Skin epidermis (tissue), 12 donors: ENCODE measurements around the gene PHETA1.
"Not testable (repeated sequence)": the region's sequence is repeated elsewhere in the genome, so short reads cannot be mapped to it uniquely, and the experiment has no call there.

Experiments used
- H3K27ac ChIP-seq, 21 experiments: fragments of 200-600 bp; sonication (generic) in 11 of 21; one replicate each; pipeline ENCODE4 v1.5.0; 2020; ENCODE audit warnings: mild to moderate bottlenecking in 3 of 21, inconsistent platforms in 2 of 21, moderate library complexity in 2 of 21
- H3K4me3 ChIP-seq, 7 experiments: fragments of 200-600 bp; sonication (generic) in 2 of 7; one replicate each; pipeline ENCODE4 v1.5.0; 2020; ENCODE audit warnings: inconsistent platforms in 2 of 7, mild to moderate bottlenecking in 2 of 7, moderate library complexity in 1 of 7

Gene PHETA1

DNA sequence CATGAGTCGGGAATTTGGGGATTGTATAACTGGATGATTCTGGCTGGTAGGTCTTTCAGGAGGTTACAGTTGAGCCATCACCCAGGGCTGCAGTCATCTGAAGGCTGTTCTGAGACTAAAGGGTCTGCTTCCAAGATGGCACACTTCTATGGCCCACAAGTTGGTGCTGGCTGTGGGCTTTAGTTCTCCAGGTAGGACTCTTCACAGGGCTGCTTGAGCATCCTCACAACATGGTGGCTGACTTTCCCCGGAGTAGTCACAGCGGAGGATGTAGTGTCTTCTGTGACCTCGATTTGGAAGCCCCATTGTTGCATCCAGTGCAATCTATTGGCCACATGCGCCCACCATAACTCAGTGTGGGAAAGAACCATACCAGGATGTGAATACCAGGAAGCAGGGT, 14.4 kb downstream of the PHETA1 start:
- Histone ChIP-seq H3K27ac (no peak overlapping the region), H3K4me3 (no peak overlapping the region)

DNA sequence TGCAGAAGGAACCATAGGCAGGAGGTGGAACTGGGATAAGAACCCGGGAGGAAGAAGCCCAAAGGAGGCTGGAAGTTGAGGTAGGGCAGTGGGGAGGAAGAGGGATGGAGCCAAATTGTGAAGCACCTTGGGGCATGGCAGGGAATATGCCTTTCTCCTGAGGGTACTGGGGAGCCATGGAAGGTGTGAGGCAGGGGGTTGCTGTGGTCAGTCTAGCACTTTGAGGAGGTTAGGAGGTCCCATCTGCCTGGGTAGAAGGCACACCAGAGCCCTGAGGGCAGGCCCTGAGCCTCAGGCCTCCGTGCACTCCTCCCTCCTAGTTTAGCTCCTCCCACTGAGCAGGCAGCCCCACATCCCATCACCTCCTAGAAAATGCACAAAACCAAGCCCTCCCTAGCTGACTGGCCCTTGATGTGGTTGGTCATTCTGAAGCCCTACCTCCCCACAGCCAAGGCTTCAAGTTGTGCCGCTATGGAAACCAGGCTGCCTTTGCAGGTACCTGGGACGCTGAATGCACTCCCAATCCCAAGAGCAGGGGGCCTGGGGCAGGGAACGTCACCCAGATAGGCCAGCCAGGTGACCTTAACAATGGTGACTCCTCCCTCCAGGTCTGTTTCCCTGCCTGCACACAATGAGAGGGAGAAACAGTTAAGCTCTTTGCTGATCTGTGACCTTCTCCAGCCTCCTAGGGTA, 15.1 kb downstream of the PHETA1 start:
- no peak overlapping the region for H3K27ac ChIP-seq
- no peak overlapping the region for H3K4me3 ChIP-seq

DNA sequence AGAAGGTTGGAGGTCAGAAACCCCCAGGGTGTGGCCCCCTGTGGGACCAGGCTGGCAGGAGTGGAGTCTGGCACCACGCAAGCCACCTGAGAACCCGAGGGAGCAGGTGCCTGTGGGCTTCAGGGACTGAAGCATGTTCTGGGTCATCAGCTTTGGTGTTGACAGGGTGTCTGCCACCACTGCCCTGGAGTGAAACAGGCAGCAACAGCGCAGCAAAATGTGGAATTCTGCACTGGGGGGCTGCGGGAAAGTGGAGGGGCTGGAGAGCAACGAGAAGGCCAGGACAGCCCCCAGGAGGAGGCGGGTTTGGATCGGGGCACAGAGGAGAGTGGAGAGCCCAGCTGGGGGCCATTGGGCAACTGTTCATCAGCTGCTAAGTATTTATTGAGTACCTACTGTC, 15.9 kb downstream of the PHETA1 start:
- Histone ChIP-seq H3K27ac (no peak overlapping the region), H3K4me3 (no peak overlapping the region)

DNA sequence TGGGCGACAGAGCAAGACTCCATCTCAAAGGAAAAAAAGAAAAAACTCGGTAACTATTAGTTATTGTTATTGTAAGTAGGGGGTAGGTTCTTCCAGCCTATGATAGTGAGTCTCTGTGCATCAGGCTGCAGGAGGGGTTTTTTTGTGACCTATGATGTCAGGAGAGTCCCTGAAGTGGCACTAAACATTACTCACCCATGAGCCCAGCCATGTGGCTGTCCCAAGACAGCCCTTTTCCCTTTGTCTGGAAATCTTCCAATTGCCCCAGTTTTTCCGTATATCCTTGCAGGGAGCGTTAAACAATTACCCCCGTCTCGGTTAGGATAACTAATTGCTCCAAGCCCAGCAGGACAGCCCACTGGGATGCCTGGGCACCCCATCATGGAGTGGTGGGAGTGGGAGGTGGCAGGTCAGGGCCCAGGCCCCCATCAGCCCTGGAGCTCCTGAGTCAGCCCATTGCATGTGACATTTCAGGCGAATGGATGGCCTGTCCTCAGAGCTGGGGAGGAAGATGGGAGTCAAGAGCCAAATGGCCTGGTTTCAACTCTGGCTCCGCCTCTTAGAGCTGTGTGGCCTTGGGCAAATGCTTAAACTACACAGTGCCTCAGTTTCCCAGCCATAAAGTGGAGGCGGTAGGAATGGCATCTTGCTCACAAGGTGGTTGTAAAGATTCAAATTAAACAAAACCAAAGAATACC, 16.4 kb downstream of the PHETA1 start:
- no peak overlapping the region for H3K4me3 ChIP-seq
- no peak overlapping the region for H3K27ac ChIP-seq

DNA sequence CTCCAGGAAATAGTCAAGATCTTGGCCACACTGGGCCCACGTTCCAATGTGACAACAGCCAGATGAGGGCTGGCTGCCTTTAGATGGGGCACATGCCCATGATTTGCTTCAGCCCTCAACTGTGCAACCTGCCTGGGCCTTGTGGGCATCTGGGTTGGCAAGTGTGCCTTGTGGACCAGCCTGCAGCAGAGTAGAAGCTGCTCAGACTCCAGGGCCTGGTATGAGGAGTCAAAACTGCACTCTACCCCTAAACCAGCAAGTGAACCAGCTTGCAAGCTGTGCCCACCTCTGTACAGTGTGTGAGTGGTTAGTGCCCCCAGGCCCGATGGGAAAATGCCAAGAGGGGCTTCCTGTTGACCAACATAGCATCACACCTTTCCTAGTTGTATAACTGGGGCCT, 17.9 kb downstream of the PHETA1 start:
- Histone ChIP-seq H3K4me3 (no peak overlapping the region), H3K27ac (no peak overlapping the region)

DNA sequence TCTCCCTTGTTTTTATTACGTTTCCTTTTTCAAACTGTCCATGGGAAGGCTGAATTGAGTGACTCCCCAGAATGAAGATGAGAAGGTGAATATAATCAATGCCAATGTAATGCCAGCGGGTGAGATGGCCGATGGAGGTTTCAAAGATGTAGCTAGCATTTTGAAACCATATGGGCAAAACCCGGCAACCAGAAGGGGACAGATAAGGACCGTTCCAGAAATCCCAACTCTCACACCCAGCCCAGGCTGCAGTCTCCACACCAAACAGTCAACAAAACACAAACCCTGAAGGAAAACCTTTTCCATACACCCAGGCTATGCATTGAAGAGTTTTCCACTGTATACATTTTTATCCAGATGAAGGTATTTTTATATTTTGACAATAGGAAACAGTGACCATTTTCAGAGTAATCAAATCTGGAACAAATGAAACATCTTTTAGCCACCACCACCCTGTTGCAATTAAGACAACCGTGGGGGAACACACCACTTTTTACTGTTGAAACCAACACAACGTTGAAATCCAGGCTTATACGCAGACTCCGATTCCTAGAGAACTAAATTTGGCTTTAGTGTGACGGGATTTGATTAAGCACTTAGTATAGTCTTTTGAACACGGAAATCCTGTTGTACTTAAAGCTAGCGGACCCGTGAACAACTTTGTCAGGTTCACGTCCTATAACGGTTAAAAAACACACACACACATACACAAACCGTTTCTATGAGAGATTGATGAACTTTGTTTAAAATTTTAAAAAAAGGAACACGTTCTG, 19.0 kb downstream of the PHETA1 start:
- Histone ChIP-seq H3K27ac (no peak overlapping the region), H3K4me3 (no peak overlapping the region)

DNA sequence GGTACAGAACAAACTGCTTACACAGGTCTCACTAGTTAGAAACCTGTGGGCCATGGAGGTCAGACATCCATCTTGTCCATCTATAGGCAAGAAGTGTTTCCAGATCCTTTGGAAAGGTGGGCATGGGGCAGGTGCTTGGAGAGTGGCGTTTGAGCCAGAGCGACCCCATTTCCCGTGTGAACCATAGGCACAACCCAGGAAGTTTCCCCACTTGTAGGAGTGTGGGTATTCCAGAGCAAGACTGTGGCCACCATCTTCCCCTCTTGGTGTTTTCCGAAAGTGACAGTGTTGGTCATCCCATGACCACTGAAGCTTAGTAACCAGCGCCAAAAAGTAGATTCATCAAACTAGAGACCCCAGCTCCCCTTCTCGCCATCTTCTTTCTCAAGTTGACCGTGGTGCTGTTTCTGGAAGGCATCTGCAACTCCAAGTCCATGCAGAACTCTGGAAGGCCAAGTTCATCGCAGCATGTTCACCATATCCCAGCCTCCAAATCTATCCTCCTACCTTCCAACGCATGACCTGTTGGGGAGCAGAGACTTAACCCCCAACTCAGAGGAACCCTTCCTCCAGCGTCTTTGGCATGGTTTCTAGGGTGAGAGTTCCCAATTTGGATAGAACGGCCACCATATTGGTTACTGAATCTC, 19.7 kb downstream of the PHETA1 start:
- Histone ChIP-seq H3K4me3 (no peak overlapping the region), H3K27ac (no peak overlapping the region)

DNA sequence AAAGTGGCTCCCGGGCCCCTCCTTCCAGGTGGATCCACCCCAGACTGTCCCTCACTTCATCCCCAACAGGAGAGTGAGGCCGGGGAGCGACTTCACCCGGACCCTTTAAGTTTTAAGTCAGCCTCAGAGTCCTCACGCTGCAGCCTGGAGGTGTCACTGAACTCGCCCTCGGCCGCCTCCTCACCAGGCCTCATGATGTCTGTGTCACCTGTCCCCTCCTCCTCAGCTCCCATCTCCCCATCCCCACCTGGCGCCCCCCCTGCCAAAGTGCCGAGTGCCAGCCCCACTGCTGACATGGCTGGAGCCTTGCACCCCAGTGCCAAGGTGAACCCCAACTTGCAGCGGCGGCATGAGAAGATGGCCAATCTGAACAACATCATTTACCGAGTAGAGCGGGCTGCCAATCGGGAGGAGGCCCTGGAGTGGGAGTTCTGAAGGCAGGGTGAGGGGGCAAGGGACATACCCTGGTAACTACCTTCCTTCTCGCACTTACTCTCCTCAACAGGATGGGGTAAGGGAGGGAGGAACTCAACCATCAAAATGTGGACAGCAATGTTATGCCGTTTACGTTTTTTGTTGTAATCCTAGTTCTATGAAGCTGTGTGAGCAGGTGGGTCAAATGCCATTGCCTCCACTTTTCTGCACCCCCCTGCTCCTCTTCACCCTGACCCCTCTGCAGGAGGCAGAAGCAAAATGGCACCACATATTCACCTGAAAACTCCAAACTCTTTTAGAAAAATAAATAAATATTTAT, 20.8 kb downstream of the PHETA1 start:
- Histone ChIP-seq H3K27ac (no peak overlapping the region), H3K4me3 (no peak overlapping the region)

DNA sequence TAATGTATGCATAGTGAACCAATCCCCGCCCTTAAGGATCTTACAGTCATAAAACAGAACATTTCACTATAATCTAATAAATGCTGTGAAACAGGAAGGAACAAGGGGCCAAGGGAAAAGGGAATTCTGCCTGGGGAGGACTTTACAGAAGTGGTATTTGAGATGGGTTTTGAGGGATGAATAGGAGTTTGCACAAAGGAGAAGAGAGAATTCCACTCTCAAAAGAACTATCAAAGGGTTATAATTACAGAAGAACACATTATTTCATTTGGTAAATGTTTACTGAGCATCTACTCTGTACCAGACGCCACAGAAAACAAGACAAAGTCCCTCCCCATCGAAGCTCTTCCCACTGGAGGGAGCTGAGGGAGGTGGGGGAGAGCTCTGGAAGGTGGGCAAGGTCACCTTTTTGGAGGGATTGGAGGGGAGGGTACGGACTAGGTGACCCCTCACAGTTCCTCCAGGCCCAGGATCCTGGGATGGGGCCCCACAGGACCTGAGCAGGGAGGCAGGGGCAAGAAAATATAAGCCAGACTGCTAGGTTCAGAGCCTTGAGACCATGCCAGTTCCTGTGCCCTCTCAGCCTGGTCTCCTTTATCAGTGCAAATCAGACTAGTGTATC, 24.5 kb downstream of the PHETA1 start:
- Histone ChIP-seq H3K4me3 (no peak overlapping the region), H3K27ac (no peak overlapping the region)

DNA sequence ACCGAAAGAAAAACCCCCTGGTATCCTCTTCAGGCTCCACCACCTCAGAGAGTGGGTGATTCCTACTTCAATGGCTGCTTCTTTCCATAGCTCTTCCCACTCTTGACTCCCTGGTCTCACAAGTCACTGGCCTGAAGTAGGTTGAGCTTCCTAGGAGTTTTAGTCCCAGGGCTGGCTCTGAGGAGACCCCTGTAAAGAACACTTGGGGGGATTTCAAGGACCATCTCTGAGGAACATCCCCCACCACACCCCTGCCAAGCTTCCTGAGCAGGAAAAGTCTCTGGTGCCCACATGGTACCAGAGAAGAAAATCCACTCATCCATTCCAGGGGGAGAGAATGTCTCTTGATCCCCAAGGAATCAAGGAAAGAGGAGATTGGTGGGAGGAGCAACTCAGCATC, 25.7 kb downstream of the PHETA1 start:
- no peak overlapping the region for H3K4me3 ChIP-seq
- H3K27ac ChIP-seq: no peak overlapping the region

DNA sequence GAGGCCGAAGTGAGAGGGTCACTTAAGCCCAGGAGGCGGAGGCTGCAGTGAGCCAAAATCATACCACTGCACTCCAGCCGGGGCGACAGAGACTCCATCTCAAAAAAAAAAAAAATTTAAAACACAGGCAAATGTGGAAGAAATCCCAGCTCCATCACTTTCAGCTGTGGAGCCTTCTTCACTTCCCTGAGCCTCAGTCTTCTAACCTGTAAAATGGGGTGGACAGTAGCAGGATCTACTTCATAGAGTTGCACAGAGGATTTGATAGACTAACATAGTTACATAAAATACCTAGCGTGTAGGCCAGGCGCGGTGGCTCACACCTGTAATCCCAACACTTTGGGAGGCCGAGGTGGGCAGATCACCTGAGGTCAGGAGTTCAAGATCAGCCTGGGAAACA, 26.5 kb downstream of the PHETA1 start:
- Histone ChIP-seq H3K27ac (no peak overlapping the region), H3K4me3 (no peak overlapping the region)

DNA sequence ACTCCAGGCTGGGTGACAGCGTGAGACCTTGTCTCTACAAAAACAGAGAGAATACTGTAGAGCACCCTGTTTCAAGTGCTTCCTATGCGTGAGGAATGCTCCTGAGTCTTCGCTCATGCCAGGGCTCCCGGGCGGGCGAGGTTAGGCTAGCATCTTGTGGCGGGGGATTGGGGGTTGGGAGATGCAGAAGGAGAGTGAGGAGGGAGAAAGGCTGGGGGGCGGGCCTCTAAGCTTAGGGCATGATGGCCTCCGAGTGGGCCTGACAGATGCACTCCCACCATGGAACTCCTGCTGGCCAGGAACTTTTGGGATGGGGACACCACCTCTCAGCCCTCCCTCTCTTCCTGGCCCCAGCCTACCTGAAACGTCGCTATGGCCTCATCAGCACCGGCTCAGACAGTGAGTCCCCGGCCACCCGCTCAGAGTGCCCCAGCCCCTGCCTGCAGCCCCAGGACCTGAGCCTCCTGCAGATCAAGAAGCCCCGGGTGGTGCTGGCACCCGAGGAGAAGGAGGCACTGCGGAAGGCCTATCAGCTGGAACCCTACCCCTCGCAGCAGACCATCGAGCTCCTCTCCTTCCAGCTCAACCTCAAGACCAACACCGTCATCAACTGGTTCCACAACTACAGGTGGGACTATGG, 27.3 kb downstream of the PHETA1 start:
- Histone ChIP-seq H3K4me3 (no peak overlapping the region), H3K27ac (no peak overlapping the region)

DNA sequence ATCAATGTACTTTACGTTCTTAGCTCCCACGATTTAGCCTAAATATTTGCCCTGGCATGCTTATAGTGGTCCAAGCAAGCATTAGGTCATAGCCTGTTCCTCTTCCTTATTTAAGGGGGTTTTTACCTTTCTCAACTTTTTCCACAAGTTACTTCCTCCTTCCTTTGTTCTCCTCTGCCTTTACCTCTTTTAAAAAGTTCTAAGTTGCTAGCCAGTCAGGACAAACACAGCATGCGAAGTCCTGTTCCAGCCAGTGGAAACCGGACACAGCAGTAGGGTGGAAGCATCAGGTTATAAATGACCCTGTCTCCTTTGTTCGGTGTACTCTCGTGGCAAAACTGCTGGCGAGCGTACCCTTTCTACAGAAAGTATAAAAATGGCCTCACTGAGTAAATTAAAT, 28.2 kb downstream of the PHETA1 start:
- H3K27ac ChIP-seq, H3K4me3 ChIP-seq: not testable (repeated sequence)

DNA sequence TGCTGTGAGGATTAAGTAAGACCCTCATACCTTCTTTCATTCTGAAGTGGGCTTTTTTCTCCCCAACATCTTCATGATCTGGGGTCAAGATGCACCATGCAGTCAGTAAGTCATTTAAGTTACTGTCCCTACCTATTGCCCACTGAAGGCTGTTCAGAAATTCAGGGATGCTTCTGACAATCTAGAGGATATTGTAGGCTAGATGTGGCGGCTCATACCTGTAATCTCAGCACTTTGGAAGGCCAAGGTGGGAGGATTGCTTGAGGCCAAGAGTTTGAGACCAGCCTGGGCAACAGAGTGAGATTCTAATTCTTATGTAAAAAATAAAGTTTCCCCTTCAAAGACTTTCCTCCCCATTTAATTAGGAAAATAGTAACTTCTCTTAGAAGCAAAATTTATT, 28.7 kb downstream of the PHETA1 start:
- H3K27ac ChIP-seq: no peak overlapping the region

DNA sequence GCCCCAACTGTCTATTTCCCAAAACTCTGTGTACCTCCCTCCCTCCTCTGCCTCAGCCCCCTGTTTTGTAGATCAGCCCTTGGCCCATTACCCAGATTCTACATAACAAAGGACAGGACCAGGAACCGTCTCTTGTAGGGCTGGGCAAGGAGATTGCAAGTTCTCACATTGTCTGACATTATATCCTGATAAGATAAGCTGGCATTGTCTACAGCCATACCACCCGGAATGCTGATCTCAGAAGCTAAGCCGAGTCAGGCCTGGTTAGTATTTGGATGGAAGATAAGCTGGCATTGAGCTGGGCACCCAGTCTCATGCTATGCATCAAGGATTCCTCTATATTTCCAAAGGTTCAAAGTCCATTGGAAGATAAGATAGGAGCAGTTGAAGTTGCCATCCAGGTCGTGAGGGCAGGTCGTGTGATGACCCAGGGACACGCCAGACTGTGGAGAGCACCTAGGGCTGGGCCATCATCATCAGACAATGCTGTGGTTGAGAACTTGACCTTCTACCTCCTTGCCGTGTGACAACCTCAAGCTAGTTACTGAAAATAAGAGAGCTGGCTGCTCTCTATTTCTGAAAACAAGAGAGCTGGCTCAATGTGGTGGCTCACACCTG, 29.5 kb downstream of the PHETA1 start:
- no peak overlapping the region for H3K27ac ChIP-seq
- H3K4me3 ChIP-seq: no peak overlapping the region

More for the DNA sequence above, 28.7 kb downstream of the PHETA1 start:
- no peak overlapping the region for H3K4me3 ChIP-seq

DNA sequence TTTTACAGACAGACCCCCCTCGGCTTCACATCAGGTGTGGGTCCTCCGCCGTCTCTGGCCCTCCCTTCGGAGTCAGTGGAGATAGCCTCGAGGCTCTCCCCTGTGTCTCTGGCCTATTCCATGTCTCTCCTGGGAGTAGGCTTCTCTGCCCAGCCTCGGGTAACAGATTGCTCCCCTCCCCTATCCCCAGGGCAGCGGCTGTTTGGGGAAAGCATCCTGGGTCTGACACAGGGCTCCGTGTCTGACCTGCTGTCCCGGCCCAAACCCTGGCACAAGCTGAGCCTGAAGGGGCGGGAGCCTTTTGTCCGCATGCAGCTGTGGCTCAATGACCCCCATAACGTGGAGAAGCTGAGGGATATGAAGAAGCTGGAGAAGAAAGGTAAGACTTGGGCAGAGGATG, 30.8 kb downstream of the PHETA1 start:
- Histone ChIP-seq H3K4me3 (no peak overlapping the region), H3K27ac (no peak overlapping the region)

DNA sequence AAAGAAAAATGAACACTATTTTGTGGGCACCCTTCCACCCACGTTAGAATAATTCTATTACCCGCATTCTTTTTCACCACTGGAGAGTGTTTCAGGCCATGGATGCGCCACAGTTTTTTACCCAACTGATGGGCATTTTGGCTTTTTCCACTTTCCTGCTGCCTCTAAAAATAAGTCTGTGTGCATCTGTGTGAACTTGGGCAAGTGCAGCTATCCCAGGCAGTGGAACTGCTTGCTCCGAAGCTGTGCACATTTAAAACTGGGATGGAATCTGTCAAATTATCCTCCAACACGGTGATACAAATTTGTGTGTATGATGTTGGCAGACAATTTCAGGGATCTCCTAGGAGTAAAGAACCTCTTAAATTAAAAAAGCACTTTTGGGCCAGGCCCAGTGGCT, 31.5 kb downstream of the PHETA1 start:
- Histone ChIP-seq H3K4me3 (no peak overlapping the region), H3K27ac (no peak overlapping the region)

DNA sequence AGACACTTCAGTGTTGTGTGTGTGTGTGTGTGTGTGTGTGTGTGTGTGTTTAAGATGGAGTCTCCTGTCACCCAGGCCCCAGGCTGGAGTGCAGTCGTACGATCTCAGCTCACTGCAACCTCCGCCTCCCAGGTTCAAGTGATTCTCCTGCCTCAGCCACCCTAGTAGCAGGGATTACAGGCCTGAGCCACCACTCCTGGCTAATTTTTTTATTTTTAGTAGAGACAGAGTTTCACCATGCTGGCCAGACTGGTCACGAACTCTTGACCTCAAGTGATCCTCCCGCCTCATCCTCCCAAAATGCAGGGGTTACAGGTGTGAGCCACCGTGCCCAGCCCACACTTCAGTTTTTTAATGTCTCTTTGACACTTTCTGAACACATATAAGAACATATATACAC, 32.5 kb downstream of the PHETA1 start:
- H3K27ac ChIP-seq, H3K4me3 ChIP-seq: not testable (repeated sequence)

DNA sequence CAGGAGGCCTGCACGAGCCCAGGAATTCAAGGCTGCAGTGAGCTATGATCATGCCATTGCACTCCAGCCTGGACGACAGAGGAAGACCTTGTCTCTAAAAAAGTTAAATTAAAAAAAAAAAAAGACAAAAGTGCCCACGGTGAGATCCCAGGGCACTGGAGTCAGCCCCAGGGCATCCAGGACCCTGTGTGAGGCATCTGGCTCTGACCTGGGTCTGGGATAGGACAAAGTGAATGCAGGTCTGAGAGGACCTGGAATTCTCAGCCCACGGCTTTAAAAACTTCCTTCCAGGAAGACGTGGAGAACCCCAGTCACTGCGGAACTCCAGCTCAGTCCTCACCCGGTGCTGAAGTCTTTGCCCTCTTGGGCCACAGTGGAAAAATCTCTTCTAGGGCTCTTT, 33.1 kb downstream of the PHETA1 start:
- H3K27ac ChIP-seq: no peak overlapping the region
- no peak overlapping the region for H3K4me3 ChIP-seq
